ENCODE data around the gene ZNF772.
A peak's percentile ranks its signal among the peaks of the same experiment; 100 is the strongest.
"Not testable (repeated sequence)": the region's sequence is repeated elsewhere in the genome, so short reads cannot be mapped to it uniquely, and the experiment has no call there.

ZNF772 gene

DNA sequence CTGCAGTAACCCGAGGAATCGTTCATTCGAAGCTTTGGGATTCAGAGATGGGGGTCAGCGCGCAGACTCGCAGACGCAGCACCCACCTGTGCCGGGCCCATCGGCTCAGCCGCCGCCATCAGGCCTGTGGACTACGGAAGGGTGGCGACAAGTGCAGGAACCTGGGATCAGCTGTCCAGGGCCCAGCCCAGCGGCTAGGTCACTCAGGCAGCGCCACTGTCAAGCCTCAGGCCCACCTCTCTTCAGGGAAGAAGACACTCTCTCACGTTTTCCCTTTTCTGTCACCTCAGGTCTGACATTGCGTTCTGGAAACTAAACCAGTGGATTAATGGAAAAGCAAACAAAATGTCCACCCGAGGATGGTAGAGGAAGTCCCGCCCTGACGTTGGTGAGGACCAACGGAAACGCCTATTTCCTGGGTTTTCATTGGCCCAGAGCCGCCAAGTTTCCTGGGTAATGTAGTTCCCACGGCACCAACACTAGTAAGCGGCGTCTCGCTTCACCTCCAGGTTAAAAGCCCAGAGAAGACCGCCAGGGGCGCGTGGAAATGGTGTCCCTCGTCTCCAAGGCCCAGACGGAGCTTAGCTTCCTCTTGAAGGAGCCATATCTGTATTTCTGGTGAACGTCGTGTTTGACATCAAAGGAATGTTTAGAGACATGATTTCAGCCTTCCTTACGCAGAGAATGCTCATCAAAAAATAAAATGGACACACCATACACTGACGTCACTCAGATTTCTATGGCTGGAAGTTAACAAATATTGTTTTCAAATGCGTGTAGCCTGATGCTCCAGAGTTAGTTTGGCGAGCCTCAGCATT is at the start of gene ZNF772:
TSS of gene ZNF772 (minus strand) at position 376 of the 818 bp plus-strand sequence. CDS start at position 119, 257 bp downstream.
- H3K4me3 ChIP-seq (ENCODE audit: low read length): peak within 1 kb of the TSS; percentile 86
- peaks cover 10% of the 10 kb centered on the region for H3K4me1 ChIP-seq (ENCODE audit: insufficient read depth, low read length)
- H3K36me3 ChIP-seq (ENCODE audit: insufficient read depth, low read length): peaks cover 38% of the 10 kb centered on the region
- no peaks in the 10 kb centered on the region for H3K27me3 ChIP-seq (ENCODE audit: insufficient read depth, low read length)
- H2AFZ ChIP-seq (ENCODE audit: low read depth, low read length): peak within 1 kb of the TSS; percentile 92
- peaks cover 39% of the 10 kb centered on the region for H3K9me3 ChIP-seq (ENCODE audit: low read length)

DNA sequence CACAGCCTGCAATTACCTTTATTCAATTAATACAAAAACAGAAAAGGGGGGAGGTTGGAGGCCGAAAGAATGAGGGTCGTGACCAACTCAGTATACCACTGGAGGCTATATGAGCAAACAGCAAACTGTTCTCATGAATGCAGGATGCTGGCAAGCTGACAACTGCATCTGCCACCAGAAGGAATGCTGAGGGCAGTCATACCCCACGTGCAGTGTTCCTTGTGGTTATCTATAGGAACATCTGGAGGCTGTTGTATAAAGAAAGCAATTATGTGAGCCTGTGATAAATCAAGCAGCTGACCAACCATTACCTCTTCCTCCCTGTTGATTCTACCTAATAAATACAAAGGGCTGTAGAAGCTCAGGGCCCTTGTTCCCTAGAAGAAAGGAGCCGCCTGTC is 40.7 kb upstream of the ZNF772 start:
- not testable (repeated sequence) for H3K4me3 ChIP-seq (ENCODE audit: low read length); H3K4me1 ChIP-seq (ENCODE audit: insufficient read depth, low read length); H3K27me3 ChIP-seq (ENCODE audit: insufficient read depth, low read length); H2AFZ ChIP-seq (ENCODE audit: low read depth, low read length)
- H3K9me3 ChIP-seq (ENCODE audit: low read length): peaks cover 17% of the 10 kb centered on the region
- peaks cover 20% of the 10 kb centered on the region for H3K36me3 ChIP-seq (ENCODE audit: insufficient read depth, low read length)

DNA sequence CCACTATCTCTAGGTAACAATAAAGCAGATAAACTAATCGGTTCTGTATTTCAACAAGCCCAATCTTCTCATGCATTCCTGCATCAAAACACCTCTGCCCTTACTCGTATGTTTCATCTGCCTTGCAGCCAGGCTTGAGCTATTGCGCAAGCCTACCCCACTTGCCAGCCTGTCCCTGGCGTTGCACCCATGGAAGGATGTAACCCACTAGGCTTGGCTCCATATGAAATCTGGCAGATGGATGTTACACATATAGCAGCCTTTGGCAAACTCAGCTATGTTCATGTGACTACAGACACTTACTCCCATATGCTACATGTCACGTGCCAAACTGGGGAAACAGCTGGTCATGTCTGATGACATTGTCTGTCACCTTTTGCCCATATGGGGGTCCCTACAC is 37.9 kb upstream of the ZNF772 start:
- Histone ChIP-seq H3K4me1 (ENCODE audit: insufficient read depth, low read length) (no peaks in the 10 kb centered on the region), H3K9me3 (ENCODE audit: low read length) (peaks cover 21% of the 10 kb centered on the region), H3K4me3 (ENCODE audit: low read length) (no peak overlapping the region), H3K36me3 (ENCODE audit: insufficient read depth, low read length) (peaks cover 21% of the 10 kb centered on the region), H2AFZ (ENCODE audit: low read depth, low read length) (no peak overlapping the region), H3K27me3 (ENCODE audit: insufficient read depth, low read length) (no peaks in the 10 kb centered on the region)

DNA sequence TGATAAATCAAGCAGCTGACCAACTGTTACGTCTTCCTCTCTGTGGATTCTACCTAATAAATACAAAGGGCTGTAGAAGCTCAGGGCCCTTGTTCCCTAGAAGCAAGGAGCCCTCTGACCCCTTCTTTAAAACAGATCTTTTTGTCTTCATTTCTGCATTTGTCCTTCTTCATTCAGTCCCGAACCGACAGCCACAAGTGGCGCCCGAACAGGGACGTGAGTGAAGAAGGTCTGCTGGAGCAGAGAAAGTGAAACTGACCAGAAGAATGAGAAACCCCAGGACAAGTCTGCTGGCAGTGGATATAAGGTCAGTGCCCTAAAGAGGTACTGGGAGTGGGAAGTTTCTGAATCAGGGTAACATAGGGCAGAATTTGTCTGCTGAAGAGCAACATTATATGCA is 35.5 kb upstream of the ZNF772 start:
- Histone ChIP-seq H3K4me3 (ENCODE audit: low read length) (no peak overlapping the region), H3K9me3 (ENCODE audit: low read length) (peaks cover 17% of the 10 kb centered on the region), H3K36me3 (ENCODE audit: insufficient read depth, low read length) (peaks cover 24% of the 10 kb centered on the region), H3K4me1 (ENCODE audit: insufficient read depth, low read length) (no peaks in the 10 kb centered on the region), H2AFZ (ENCODE audit: low read depth, low read length) (no peak overlapping the region), H3K27me3 (ENCODE audit: insufficient read depth, low read length) (no peaks in the 10 kb centered on the region)

DNA sequence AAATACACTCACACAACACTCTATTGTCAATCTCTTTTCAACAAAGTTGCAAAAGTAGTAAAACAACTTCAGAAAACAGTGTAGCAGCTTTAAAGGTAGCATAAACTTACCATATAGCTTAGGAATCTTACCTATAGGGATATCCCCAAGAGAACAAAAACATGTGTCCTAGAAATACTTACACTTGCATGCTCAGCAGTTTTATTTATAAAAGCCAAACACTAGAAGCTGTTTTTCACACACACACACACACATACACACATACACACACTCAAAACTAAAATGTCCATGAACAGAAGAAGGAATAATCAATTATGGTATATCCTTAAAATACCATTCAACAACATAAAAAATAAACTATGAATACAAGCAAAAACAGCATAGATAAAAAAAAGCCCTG is 34.1 kb upstream of the ZNF772 start:
- H2AFZ ChIP-seq (ENCODE audit: low read depth, low read length): no peak overlapping the region
- no peak overlapping the region for H3K4me3 ChIP-seq (ENCODE audit: low read length)
- no peaks in the 10 kb centered on the region for H3K27me3 ChIP-seq (ENCODE audit: insufficient read depth, low read length)
- H3K36me3 ChIP-seq (ENCODE audit: insufficient read depth, low read length): peaks cover 27% of the 10 kb centered on the region
- H3K4me1 ChIP-seq (ENCODE audit: insufficient read depth, low read length): no peaks in the 10 kb centered on the region
- H3K9me3 ChIP-seq (ENCODE audit: low read length): peaks cover 26% of the 10 kb centered on the region

DNA sequence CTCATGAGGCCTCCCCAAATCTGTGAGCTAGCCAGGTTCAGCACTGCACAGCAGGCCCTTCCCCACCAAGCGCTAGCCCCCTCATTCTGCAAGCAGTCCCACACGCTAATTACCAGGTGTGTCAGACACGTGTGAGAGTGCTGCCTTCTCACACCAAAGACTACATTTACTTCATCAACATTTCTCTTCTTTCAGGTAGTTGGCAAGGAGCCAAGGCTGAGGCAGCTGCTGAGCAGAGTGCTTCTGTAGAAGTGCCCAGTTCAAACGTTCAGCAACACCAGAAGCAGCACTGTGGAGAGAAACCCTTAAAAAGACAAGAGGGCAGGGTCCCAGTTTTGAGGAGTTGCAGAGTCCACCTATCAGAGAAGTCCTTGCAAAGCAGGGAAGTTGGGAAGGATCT is 28.8 kb upstream of the ZNF772 start:
- peaks cover 45% of the 10 kb centered on the region for H3K36me3 ChIP-seq (ENCODE audit: insufficient read depth, low read length)
- H3K9me3 ChIP-seq (ENCODE audit: low read length): peaks cover 35% of the 10 kb centered on the region
- no peak overlapping the region for H2AFZ ChIP-seq (ENCODE audit: low read depth, low read length)
- H3K4me3 ChIP-seq (ENCODE audit: low read length): no peak overlapping the region
- no peaks in the 10 kb centered on the region for H3K27me3 ChIP-seq (ENCODE audit: insufficient read depth, low read length)
- no peaks in the 10 kb centered on the region for H3K4me1 ChIP-seq (ENCODE audit: insufficient read depth, low read length)

DNA sequence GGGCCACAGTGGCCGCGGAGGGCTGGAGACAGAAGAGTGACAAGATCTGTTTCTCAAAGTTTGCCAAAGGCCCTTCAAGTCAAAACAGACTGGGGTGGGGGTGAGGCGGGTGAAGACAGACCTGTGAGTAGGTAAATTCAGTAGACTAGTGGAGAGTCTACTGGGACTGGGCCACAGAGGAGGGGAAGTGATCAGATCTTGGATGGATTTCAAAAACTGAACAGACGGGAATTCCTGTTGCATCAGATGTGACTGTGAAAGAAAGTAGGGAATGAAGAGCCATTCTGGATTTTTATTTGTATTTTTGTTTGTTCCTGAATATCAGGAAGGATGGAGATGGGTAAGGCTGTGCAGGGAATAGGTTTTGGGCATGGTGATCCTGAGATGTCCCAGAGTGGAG is 23.0 kb upstream of the ZNF772 start:
- peaks cover 20% of the 10 kb centered on the region for H3K36me3 ChIP-seq (ENCODE audit: insufficient read depth, low read length)
- peak overlapping the region; percentile 52 for H3K4me3 ChIP-seq (ENCODE audit: low read length)
- H3K27me3 ChIP-seq (ENCODE audit: insufficient read depth, low read length); H3K4me1 ChIP-seq (ENCODE audit: insufficient read depth, low read length); H2AFZ ChIP-seq (ENCODE audit: low read depth, low read length): not testable (repeated sequence)
- peaks cover 24% of the 10 kb centered on the region for H3K9me3 ChIP-seq (ENCODE audit: low read length)

DNA sequence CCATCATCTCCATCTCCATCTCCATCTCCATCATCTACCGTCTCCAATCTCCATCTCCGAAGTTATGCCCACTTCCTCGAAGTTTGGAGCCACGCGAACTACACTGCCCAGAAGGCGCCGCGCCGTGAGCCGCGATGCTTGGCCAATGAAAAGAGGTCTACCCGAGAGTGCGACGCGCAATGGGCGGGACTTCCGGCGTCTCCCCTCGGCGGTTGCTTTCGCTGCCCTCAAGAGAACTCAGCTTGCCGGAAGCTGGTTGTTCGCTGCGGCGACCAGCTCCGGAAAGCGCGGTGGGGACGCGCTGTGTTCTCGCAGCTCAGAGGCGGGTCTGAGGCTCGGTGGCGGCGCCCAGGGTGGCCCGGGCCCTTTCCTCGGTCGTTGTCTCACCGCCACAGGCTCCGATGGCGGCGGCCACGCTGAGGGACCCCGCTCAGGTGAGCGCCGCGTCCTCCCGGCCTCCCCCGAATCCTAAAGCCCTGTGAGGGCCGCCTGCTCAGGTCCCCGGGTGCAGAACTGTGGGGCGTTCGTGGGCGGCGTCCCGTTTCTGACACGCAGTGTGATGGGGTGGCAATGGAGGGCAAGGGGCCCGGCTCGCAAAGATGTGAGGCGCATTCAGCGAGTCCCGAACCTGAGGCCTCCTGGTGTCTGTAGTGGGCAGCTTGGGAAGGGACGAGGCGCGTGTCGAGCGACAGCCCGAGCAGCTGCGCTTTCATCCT is 22.5 kb upstream of the ZNF772 start, which contains the start of gene ZNF773:
TSS of gene ZNF773 (plus strand) at position 259 of the 716 bp plus-strand sequence. CDS start at position 402, 143 bp downstream.
- Histone ChIP-seq H3K36me3 (ENCODE audit: insufficient read depth, low read length) (peaks cover 22% of the 10 kb centered on the region), H3K4me3 (ENCODE audit: low read length) (peak within 1 kb of the TSS; percentile 80), H3K9me3 (ENCODE audit: low read length) (peaks cover 23% of the 10 kb centered on the region)
- not testable (repeated sequence) for H2AFZ ChIP-seq (ENCODE audit: low read depth, low read length); H3K4me1 ChIP-seq (ENCODE audit: insufficient read depth, low read length); H3K27me3 ChIP-seq (ENCODE audit: insufficient read depth, low read length)

DNA sequence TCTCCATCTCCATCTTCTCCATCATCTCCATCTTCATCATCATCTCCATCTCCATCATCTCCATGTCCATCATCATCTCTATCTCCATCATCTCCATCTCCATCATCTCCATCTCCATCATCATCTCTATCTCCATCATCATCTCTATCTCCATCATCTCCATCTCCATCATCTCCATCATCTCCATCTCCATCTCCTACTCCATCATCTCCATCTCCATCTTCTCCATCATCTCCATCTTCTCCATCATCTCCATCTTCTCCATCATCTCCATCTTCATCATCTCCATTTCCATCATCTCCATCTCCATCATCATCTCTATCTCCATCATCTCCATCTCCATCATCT is 21.9 kb upstream of the ZNF772 start:
- H3K4me1 ChIP-seq (ENCODE audit: insufficient read depth, low read length); H2AFZ ChIP-seq (ENCODE audit: low read depth, low read length); H3K27me3 ChIP-seq (ENCODE audit: insufficient read depth, low read length): not testable (repeated sequence)
- Histone ChIP-seq H3K9me3 (ENCODE audit: low read length) (peaks cover 24% of the 10 kb centered on the region), H3K36me3 (ENCODE audit: insufficient read depth, low read length) (peaks cover 24% of the 10 kb centered on the region), H3K4me3 (ENCODE audit: low read length) (peak overlapping the region; percentile 80)

DNA sequence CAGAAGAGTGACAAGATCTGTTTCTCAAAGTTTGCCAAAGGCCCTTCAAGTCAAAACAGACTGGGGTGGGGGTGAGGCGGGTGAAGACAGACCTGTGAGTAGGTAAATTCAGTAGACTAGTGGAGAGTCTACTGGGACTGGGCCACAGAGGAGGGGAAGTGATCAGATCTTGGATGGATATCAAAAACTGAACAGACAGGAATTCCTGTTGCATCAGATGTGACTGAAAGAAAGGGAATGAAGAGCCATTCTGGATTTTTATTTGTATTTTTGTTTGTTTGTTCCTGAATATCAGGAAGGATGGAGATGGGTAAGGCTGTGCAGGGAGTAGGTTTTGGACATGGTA is 10.9 kb upstream of the ZNF772 start:
- peaks cover 28% of the 10 kb centered on the region for H3K36me3 ChIP-seq (ENCODE audit: insufficient read depth, low read length)
- H3K9me3 ChIP-seq (ENCODE audit: low read length): peaks cover 27% of the 10 kb centered on the region
- not testable (repeated sequence) for H2AFZ ChIP-seq (ENCODE audit: low read depth, low read length); H3K27me3 ChIP-seq (ENCODE audit: insufficient read depth, low read length); H3K4me1 ChIP-seq (ENCODE audit: insufficient read depth, low read length)
- peak overlapping the region; percentile 52 for H3K4me3 ChIP-seq (ENCODE audit: low read length)

DNA sequence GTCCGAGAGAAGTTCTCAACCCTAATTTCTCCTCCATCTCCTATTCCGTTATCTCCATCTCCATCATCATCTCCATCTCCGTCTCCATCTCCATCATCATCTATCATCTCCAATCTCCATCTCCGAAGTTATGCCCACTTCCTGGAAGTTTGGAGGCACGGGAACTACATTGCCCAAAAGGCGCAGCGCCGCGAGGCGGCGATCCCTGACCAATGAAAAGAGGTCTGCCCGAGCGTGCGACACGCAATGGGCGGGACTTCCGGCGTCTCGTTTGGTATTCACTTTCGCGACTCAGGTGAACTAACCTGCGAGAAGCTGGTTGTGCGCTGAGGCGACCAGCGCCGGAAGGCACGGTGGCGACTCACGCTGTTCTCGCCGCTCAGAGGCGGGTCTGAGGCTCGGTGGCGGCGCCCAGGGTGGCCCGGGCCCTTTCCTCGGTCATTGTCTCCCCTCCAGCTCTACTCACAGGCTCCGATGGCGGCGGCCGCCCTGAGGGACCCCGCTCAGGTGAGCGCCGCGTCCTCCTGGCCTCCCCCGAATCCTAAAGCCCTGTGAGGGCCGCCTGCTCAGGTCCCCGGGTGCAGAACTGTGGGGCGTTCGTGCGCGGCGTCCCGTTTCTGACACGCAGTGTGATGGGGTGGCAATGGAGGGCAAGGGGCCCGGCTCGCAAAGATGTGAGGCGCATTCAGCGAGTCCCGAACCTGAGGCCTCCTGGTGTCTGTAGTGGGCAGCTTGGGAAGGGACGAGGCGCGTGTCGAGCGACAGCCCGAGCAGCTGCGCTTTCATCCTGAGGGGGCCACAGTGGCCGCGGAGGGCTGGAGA is 10.3 kb upstream of the ZNF772 start, which contains the start of gene ZNF419:
TSS of gene ZNF419 (plus strand) at position 274 of the 822 bp plus-strand sequence. CDS start at position 475, 201 bp downstream.
- H3K27me3 ChIP-seq (ENCODE audit: insufficient read depth, low read length): not testable (repeated sequence)
- peak within 1 kb of the TSS; percentile 90 for H3K4me3 ChIP-seq (ENCODE audit: low read length)

DNA sequence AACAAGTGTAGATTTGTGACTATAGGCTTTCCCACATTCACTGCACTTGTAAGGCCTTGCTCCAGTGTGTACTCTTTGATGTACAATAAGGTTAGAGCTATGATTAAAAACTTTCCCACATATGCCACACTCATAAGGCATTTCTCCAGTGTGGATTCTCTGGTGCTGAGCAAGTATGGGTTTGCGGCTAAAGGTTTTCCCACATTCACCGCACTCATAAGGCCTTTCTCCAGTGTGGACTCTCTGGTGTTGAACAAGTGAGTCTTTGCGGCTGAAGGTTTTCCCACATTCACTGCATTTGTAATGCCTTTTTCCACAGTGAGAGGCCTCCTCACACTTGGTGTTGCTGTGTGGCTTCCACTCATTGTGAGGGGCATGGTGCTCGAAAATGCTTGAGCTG is 3.7 kb downstream of the ZNF772 start:
- H3K36me3 ChIP-seq (ENCODE audit: insufficient read depth, low read length): peaks cover 55% of the 10 kb centered on the region
- no peak overlapping the region for H3K4me3 ChIP-seq (ENCODE audit: low read length)
- H3K27me3 ChIP-seq (ENCODE audit: insufficient read depth, low read length): no peaks in the 10 kb centered on the region
- no peak overlapping the region for H2AFZ ChIP-seq (ENCODE audit: low read depth, low read length)
- H3K9me3 ChIP-seq (ENCODE audit: low read length): peaks cover 57% of the 10 kb centered on the region
- peaks cover 10% of the 10 kb centered on the region for H3K4me1 ChIP-seq (ENCODE audit: insufficient read depth, low read length)

More for the DNA sequence above, 10.3 kb upstream of the ZNF772 start, which contains the start of gene ZNF419:
- Histone ChIP-seq H2AFZ (ENCODE audit: low read depth, low read length) (peak within 1 kb of the TSS; percentile 79), H3K36me3 (ENCODE audit: insufficient read depth, low read length) (peaks cover 22% of the 10 kb centered on the region), H3K9me3 (ENCODE audit: low read length) (peaks cover 22% of the 10 kb centered on the region)
- H3K4me1 ChIP-seq (ENCODE audit: insufficient read depth, low read length): not testable (repeated sequence)

DNA sequence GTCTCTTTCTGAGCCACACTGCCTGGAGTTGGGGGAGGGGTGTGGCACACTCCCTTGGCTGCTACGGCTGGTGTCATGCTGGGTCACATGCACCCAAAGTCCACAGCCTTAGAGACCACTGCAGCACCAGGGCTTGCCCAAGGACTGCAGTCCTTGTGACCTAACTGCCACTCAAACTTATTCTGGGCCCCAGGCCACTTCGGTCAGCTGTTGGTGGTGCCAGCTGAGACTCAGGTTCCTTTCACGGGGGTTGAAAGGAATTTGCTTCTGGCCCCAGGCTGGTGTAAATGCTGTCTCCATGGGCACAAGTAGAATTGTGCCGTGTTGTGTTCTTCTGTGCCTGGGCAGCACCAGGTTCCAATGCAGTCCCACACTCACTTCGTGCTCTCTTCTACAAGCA is 10.9 kb downstream of the ZNF772 start:
- no peak overlapping the region for H3K4me3 ChIP-seq (ENCODE audit: low read length)
- peaks cover 14% of the 10 kb centered on the region for H3K36me3 ChIP-seq (ENCODE audit: insufficient read depth, low read length)
- no peak overlapping the region for H2AFZ ChIP-seq (ENCODE audit: low read depth, low read length)
- H3K9me3 ChIP-seq (ENCODE audit: low read length): peaks cover 41% of the 10 kb centered on the region
- H3K27me3 ChIP-seq (ENCODE audit: insufficient read depth, low read length): no peaks in the 10 kb centered on the region
- H3K4me1 ChIP-seq (ENCODE audit: insufficient read depth, low read length): no peaks in the 10 kb centered on the region
